B cell (primary cell): Measurements from ENCODE around the gene PLA2G12A. TPM values are rescaled to one million over a fixed set of nuclear protein-coding genes. Genes with fewer than 3 reads are reported as not detected.

Source experiments
- ATAC-seq: fragments of 200-7000 bp; cut with Tn5 transposase; one replicate; pipeline ENCODE4 v1.10.0; 2021; ENCODE audit warnings: low read depth, mild to moderate bottlenecking, moderate number of reproducible peaks, moderate library complexity
- CTCF ChIA-PET: fragments of 350-600 bp; sonication (Branson Sonifier 250); formaldehyde crosslinking; loops from one replicate; lab custom pipeline; 2021; ENCODE audit warnings: antibody characterized with exemption, inconsistent platforms; lab: Charles Lee
- POLR2A ChIA-PET: fragments of 350-600 bp; sonication (Branson Sonifier 250); formaldehyde crosslinking; loops from one replicate; lab custom pipeline; 2021; ENCODE audit warnings: antibody characterized with exemption; lab: Charles Lee
- DNase-seq: peaks from one replicate; pipeline ENCODE4 v3.0.0; 2013
- H2AFZ ChIP-seq: 2 replicates; pipeline ENCODE4 v1.6.1; 2012; ENCODE audit warnings: mild to moderate bottlenecking, low read depth, low read length; ENCODE audit not compliant: insufficient read depth, poor library complexity, severe bottlenecking
- H3K27ac ChIP-seq, 2 donors: 1 replicate in 1 of 2; 2 replicates in 1 of 2; pipeline ENCODE4 v1.5.1; 2012 to 2013; ENCODE audit warnings: low read length in 2 of 2, mild to moderate bottlenecking in 2 of 2, moderate library complexity in 1 of 2
- H3K27me3 ChIP-seq, 4 experiments: fragments of 200-600 bp in 1 of 4; sonication (generic) in 1 of 4; replicated peaks in 1 of 4; 1 replicate in 2 of 4; 2 replicates in 2 of 4; pipeline versions ENCODE4 v1.6.1 to v1.7.0; 2013 to 2016; ENCODE audit warnings: low read length in 3 of 4, mild to moderate bottlenecking in 2 of 4, mixed read lengths in 1 of 4, moderate library complexity in 1 of 4; ENCODE audit not compliant: insufficient read depth in 4 of 4, control insufficient read depth in 3 of 4; ENCODE audit errors: control extremely low read depth in 1 of 4
- H3K36me3 ChIP-seq, 2 experiments: replicated peaks in 1 of 2; 1 replicate in 1 of 2; 2 replicates in 1 of 2; pipeline versions ENCODE4 v1.6.1 to v1.7.1; 2013; ENCODE audit warnings: low read length in 1 of 2; ENCODE audit not compliant: insufficient read depth in 2 of 2, control insufficient read depth in 1 of 2; ENCODE audit errors: control extremely low read depth in 1 of 2, extremely low read depth in 1 of 2
- H3K4me1 ChIP-seq, 2 donors: fragments of 200-600 bp in 1 of 2; sonication (generic) in 1 of 2; 1 replicate in 1 of 2; 2 replicates in 1 of 2; pipeline versions ENCODE4 v1.5.1 to v1.6.1; 2013 to 2017; ENCODE audit warnings: low read length in 2 of 2; ENCODE audit not compliant: control insufficient read depth in 2 of 2, insufficient read depth in 2 of 2
- H3K4me2 ChIP-seq: replicated peaks from 2 replicates; pipeline ENCODE3; 2012; ENCODE audit warnings: mild to moderate bottlenecking, low read depth, low read length; ENCODE audit not compliant: poor library complexity, severe bottlenecking
- H3K4me3 ChIP-seq, 5 experiments: fragments of 200-600 bp in 1 of 5; sonication (generic) in 1 of 5; 1 replicate in 3 of 5; 2 replicates in 2 of 5; pipeline versions ENCODE4 v1.5.1 to v1.7.0; 2011 to 2016; ENCODE audit warnings: low read length in 4 of 5, mild to moderate bottlenecking in 4 of 5, low read depth in 2 of 5, control low read depth in 1 of 5, moderate library complexity in 1 of 5; ENCODE audit not compliant: insufficient read depth in 1 of 5; ENCODE audit errors: control extremely low read depth in 1 of 5, extremely low read depth in 1 of 5
- H3K79me2 ChIP-seq: fragments of 200-600 bp; sonication (generic); one replicate; pipeline ENCODE4 v1.6.0; 2016; ENCODE audit warnings: low read length; ENCODE audit not compliant: control insufficient read depth, insufficient read depth
- H3K9ac ChIP-seq: fragments of 200-600 bp; sonication (generic); 2 replicates; pipeline ENCODE4 v1.6.1; 2017; ENCODE audit warnings: mild to moderate bottlenecking, low read length, moderate library complexity
- H3K9me3 ChIP-seq, 3 donors: one replicate each; pipeline versions ENCODE4 v1.6.1 to v1.7.1; 2013; ENCODE audit warnings: low read length in 2 of 3; ENCODE audit not compliant: control insufficient read depth in 2 of 3, insufficient read depth in 1 of 3; ENCODE audit errors: control extremely low read depth in 1 of 3
- H4K20me1 ChIP-seq: 2 replicates; pipeline ENCODE4 v1.6.0; 2012; ENCODE audit warnings: mild to moderate bottlenecking, low read length; ENCODE audit not compliant: insufficient read depth, control insufficient read depth, poor library complexity, severe bottlenecking
- H3K27ac Mint-ChIP-seq: one replicate; pipeline ENCODE4 v1.8.0; 2021; ENCODE audit warnings: mixed read lengths
- H3K27me3 Mint-ChIP-seq: one replicate; pipeline ENCODE4 v1.8.0; 2021; ENCODE audit warnings: mixed read lengths
- H3K4me1 Mint-ChIP-seq: one replicate; pipeline ENCODE4 v1.8.0; 2021; ENCODE audit warnings: mixed read lengths
- H3K4me3 Mint-ChIP-seq: one replicate; pipeline ENCODE4 v1.8.0; 2021; ENCODE audit warnings: mixed read lengths
- H3K9me3 Mint-ChIP-seq: one replicate; pipeline ENCODE4 v1.8.0; 2022; ENCODE audit warnings: mixed read lengths; ENCODE audit not compliant: insufficient read depth
- CTCF ChIP-seq: fragments of 200-600 bp; IDR thresholded peaks from one replicate; pipeline ENCODE4 v1.8.0; 2022; ENCODE audit warnings: antibody characterized with exemption, mild to moderate bottlenecking
- EZH2 ChIP-seq: IDR thresholded peaks from 2 replicates; pipeline ENCODE4 v1.6.1; 2012; ENCODE audit warnings: borderline replicate concordance, low read depth, mild to moderate bottlenecking, moderate library complexity, low read length; ENCODE audit not compliant: insufficient read depth, poor library complexity, severe bottlenecking
- WGBS: methylation state at CpG from one replicate; pipeline ENCODE4 v1.1.5; 2013; ENCODE audit warnings: missing lambda C conversion rate; ENCODE audit not compliant: insufficient coverage; 5-methylcytosine and 5-hydroxymethylcytosine counted together
- intact Hi-C: fragments of 100-400 bp; cut with micrococcal nuclease; formaldehyde crosslinking; loops from one replicate; pipeline ENCODE4 v1.10.0; 2022
- polyA plus RNA-seq: library from polyadenylated mRNA; depleted of rRNA; stranded (reverse); fragments of >200 nt; gene quantifications from 2 replicates; pipeline ENCODE4 v1.2.3, GENCODE V29; 2012
- total RNA-seq, 2 donors: library from RNA; stranded (reverse); fragments of 120-200 nt in 1 of 2; gene quantifications; 1 replicate in 1 of 2; 2 replicates in 1 of 2; pipeline versions ENCODE4 v1.2.3 to v1.2.4, GENCODE V29; 2013 to 2022

PLA2G12A gene
- total and polyA plus RNA-seq, 2 donors (not counting 1 experiment from before 2014, with no cell fraction given): 4.9 to 7.9 TPM

DNA sequence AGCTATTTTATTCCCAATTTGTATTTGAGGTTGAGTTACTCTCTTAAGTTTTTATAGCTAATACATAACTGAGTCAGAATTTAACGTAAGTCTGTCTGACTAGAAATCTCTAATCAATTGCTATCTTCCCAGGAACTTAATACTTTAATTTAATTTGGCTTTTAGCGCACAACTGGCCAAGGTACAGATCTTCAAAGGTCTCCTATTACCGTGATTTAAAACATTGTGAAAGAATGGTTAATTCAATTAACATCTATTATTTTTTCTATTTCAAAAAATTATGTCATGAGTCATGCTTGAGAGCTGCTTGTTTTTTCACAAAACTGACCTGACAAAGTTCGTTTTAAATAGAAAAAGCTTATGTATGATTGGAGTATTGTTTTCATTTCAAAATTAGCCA, 22.0 kb upstream of the PLA2G12A start:
- CTCF ChIA-PET: no interaction called here
- no peak overlapping the region for H2AFZ ChIP-seq
- H3K9me3 Mint-ChIP-seq: no peaks in the 10 kb centered on the region

GRCh38 chr4:109750652-109751244, 20.9 kb upstream of the PLA2G12A start:
- Histone ChIP-seq H3K4me2 (no peak overlapping the region), H3K27me3 (peaks cover 0 to 4% (median 0%) of the 10 kb centered on the region in 4 experiments), H3K9me3 (no peaks in the 10 kb centered on the region), H3K4me1 (no peaks in the 10 kb centered on the region), H3K4me3 (no peak overlapping the region), H3K9ac (no peak overlapping the region), H3K27ac (no peak overlapping the region), H3K36me3 (no peaks in the 10 kb centered on the region), H4K20me1 (no peaks in the 10 kb centered on the region), H3K79me2 (no peaks in the 10 kb centered on the region), H2AFZ (no peak overlapping the region)
- H3K4me1 Mint-ChIP-seq: no peaks in the 10 kb centered on the region
- intact Hi-C loops: no loop called here
- ChIA-PET POLR2A (no interaction called here), CTCF (no interaction called here)
- no peaks in the 10 kb centered on the region for H3K9me3 Mint-ChIP-seq
- DNase-seq: no peak
- H3K27ac Mint-ChIP-seq: no peak overlapping the region
- WGBS: 80% methylated on average over 1 of the region's 4 CpGs
- no peak for ATAC-seq
- TF ChIP-seq EZH2 (no peak), CTCF (no peak)
- H3K4me3 Mint-ChIP-seq: no peak overlapping the region
- peaks cover 26% of the 10 kb centered on the region for H3K27me3 Mint-ChIP-seq

More for the DNA sequence above, 22.0 kb upstream of the PLA2G12A start:
- ATAC-seq (no peak), DNase-seq (no peak)
- H3K27ac ChIP-seq: no peak overlapping the region
- Mint-ChIP-seq H3K27ac (no peak overlapping the region), H3K27me3 (peaks cover 22% of the 10 kb centered on the region), H3K4me3 (no peak overlapping the region), H3K4me1 (no peaks in the 10 kb centered on the region)
- POLR2A ChIA-PET: no interaction called here
- no peaks in the 10 kb centered on the region for H3K79me2 ChIP-seq
- H3K4me1 ChIP-seq: no peaks in the 10 kb centered on the region
- H3K9me3 ChIP-seq: peaks cover 0 to 1% (median 0%) of the 10 kb centered on the region in 3 donors
- no peak overlapping the region for H3K4me3 ChIP-seq
- H3K9ac ChIP-seq: no peak overlapping the region
- H3K27me3 ChIP-seq: no peaks in the 10 kb centered on the region
- H3K36me3 ChIP-seq: no peaks in the 10 kb centered on the region
- no CpG with 5 or more reads among the region's 4 CpGs for WGBS
- TF ChIP-seq EZH2: no peak
- TF ChIP-seq CTCF: no peak
- no peak overlapping the region for H3K4me2 ChIP-seq
- no peaks in the 10 kb centered on the region for H4K20me1 ChIP-seq
- intact Hi-C loops: no loop called here
